HEK293T (cell line): ENCODE measurements around the gene B4GALT7.

Source experiments
- CTCF ChIA-PET: fragments of 350-600 bp; formaldehyde crosslinking; extraction: SDS; loops from one replicate; lab custom pipeline; 2021; ENCODE audit warnings: antibody characterized with exemption, inconsistent platforms; lab: Yijun Ruan, JAX
- POLR2A ChIA-PET: fragments of 350-600 bp; formaldehyde crosslinking; extraction: SDS; loops from one replicate; lab custom pipeline; 2020; ENCODE audit warnings: antibody characterized with exemption, inconsistent platforms; lab: Yijun Ruan, JAX
- DNase-seq: peaks from one replicate; pipeline ENCODE4 v3.0.0; 2012; ENCODE audit warnings: mixed read lengths; ENCODE audit errors: extremely low spot score
- ARNT ChIP-seq: fragments of 450-650 bp; IDR thresholded peaks from 2 replicates; pipeline ENCODE4 v1.6.1; 2017; ENCODE audit warnings: mild to moderate bottlenecking
- BHLHE40 ChIP-seq: fragments of 450-650 bp; IDR thresholded peaks from 2 replicates; pipeline ENCODE4 v1.6.1; 2016; ENCODE audit warnings: mild to moderate bottlenecking, moderate library complexity, borderline replicate concordance
- CTBP1 ChIP-seq: fragments of 450-650 bp; IDR thresholded peaks from 2 replicates; pipeline ENCODE4 v1.6.1; 2016; ENCODE audit warnings: borderline replicate concordance
- ELF4 ChIP-seq: fragments of 450-650 bp; IDR thresholded peaks from 2 replicates; pipeline ENCODE4 v1.6.1; 2017; ENCODE audit warnings: antibody characterized with exemption
- FOXA1 ChIP-seq: fragments of 450-650 bp; IDR thresholded peaks from 2 replicates; pipeline ENCODE4 v1.6.1; 2016; ENCODE audit warnings: mild to moderate bottlenecking
- FOXK2 ChIP-seq: fragments of 450-650 bp; IDR thresholded peaks from 2 replicates; pipeline ENCODE4 v1.6.1; 2016; ENCODE audit warnings: mild to moderate bottlenecking
- FOXM1 ChIP-seq: fragments of 450-650 bp; IDR thresholded peaks from 2 replicates; pipeline ENCODE4 v1.6.1; 2017; ENCODE audit warnings: mild to moderate bottlenecking, borderline replicate concordance
- HDGF ChIP-seq: fragments of 450-650 bp; IDR thresholded peaks from 2 replicates; pipeline ENCODE4 v1.6.1; 2017; ENCODE audit warnings: antibody characterized with exemption, borderline replicate concordance
- L3MBTL2 ChIP-seq: fragments of 450-650 bp; conservative IDR thresholded peaks from 2 replicates; pipeline ENCODE4 v1.6.1; 2016; ENCODE audit warnings: mild to moderate bottlenecking
- LEF1 ChIP-seq: fragments of 450-650 bp; IDR thresholded peaks from 2 replicates; pipeline ENCODE4 v1.6.1; 2017; ENCODE audit warnings: mild to moderate bottlenecking, borderline replicate concordance
- NFRKB ChIP-seq: fragments of 450-650 bp; IDR thresholded peaks from 2 replicates; pipeline ENCODE4 v1.6.1; 2016; ENCODE audit warnings: mild to moderate bottlenecking, moderate library complexity
- PKNOX1 ChIP-seq: fragments of 450-650 bp; IDR thresholded peaks from 2 replicates; pipeline ENCODE4 v1.6.1; 2016
- SP1 ChIP-seq: fragments of 450-650 bp; IDR thresholded peaks from 2 replicates; pipeline ENCODE4 v1.6.1; 2017
- SUZ12 ChIP-seq: fragments of 450-650 bp; IDR thresholded peaks from 2 replicates; pipeline ENCODE4 v1.6.1; 2016; ENCODE audit warnings: mild to moderate bottlenecking
- TARDBP ChIP-seq: fragments of 450-650 bp; IDR thresholded peaks from 2 replicates; pipeline ENCODE4 v1.6.1; 2016
- ZNF384 ChIP-seq: fragments of 450-650 bp; IDR thresholded peaks from 2 replicates; pipeline ENCODE4 v1.6.1; 2016

B4GALT7 gene

GRCh38 chr5:177601126-177601525 is 1.2 kb downstream of the B4GALT7 start:
- no peak for DNase-seq
- no peak for TF ChIP-seq FOXK2
- TF ChIP-seq NFRKB: no peak
- no peak for TF ChIP-seq TARDBP
- no peak for TF ChIP-seq FOXA1
- TF ChIP-seq L3MBTL2: no peak
- no peak for TF ChIP-seq HDGF
- no peak for TF ChIP-seq PKNOX1
- TF ChIP-seq CTBP1: no peak
- TF ChIP-seq SP1: no peak
- no peak for TF ChIP-seq LEF1
- no peak for TF ChIP-seq FOXM1
- POLR2A ChIA-PET: interaction anchor here (1.6 kb wide), 1 partner anchor 9 kb away, joined by 5 read pairs; the partner anchor contains the start of gene TMED9
- CTCF ChIA-PET: no interaction called here

- ChIA-PET POLR2A (interaction anchor here (1.6 kb wide), 1 partner anchor 10 kb away, joined by 5 read pairs; the partner anchor contains the start of gene TMED9), CTCF (no interaction called here)
- no peak for DNase-seq
- TF ChIP-seq PKNOX1 (peak; percentile 22; the same call in 1 of the 2 replicates), TARDBP (no peak)
Observed at GRCh38 chr5:177601577-177602457, 1.9 kb downstream of the B4GALT7 start.

DNA sequence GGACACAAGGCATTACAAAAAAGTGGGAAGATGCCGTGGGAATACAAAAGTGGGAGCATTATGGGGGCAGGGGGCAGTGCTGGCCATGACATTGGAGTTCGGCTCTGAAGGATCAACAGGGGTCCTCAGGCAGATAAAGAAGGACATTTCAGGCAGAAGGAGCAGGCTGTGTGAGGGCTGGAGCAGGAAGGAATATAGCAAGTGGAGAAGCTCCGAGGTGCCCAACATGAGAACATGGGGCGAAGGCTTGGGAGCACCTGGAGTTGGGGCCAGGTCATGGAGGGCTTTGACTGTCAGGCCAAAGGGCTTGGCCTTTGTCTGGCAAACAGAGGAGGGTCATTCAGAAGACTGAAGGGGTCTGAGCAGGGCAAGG is 2.5 kb downstream of the B4GALT7 start:
- POLR2A ChIA-PET: no interaction called here
- TF ChIP-seq ELF4: no peak
- TF ChIP-seq SP1: no peak
- TF ChIP-seq FOXM1: no peak
- TF ChIP-seq NFRKB: no peak
- no peak for TF ChIP-seq ARNT
- no peak for TF ChIP-seq ZNF384
- no peak for TF ChIP-seq HDGF
- TF ChIP-seq CTBP1: no peak
- CTCF ChIA-PET: interaction anchor here (0.6 kb wide), 1 partner anchor 26 kb away, joined by 3 read pairs; no protein-coding TSS in a partner anchor
- no peak for DNase-seq

- TF ChIP-seq HDGF: no peak
- no peak for DNase-seq
- POLR2A ChIA-PET: no interaction called here
- CTCF ChIA-PET: no interaction called here
Observed at GRCh38 chr5:177603631-177604030, 3.7 kb downstream of the B4GALT7 start.

- ChIA-PET POLR2A (no interaction called here), CTCF (no interaction called here)
- no peak for DNase-seq
- TF ChIP-seq BHLHE40: no peak
- TF ChIP-seq SP1: no peak
- TF ChIP-seq TARDBP: no peak
- TF ChIP-seq SUZ12: no peak
Observed at GRCh38 chr5:177604116-177604521, 4.2 kb downstream of the B4GALT7 start.

DNA sequence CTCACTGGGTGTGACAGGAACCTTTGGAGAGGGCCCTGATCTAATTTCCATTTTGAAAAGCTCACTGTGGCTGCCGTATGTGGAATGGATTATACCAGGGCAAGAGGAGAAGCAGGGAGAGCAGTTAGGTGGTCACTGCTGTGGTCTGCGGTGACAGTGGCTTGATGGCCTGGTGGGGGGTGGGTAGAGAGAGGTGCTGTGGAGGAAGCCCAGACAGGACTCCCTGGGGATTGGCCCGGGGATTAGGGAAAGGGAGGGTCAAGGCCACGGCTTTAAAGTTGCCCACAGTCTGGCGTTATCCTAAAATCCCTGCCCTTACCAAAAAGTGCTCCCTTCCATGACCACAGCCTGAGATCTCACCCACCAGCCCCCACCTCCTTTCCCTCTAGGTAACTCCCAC is 4.7 kb downstream of the B4GALT7 start:
- no peak for DNase-seq
- POLR2A ChIA-PET: interaction anchor here (1.4 kb wide), 1 partner anchor 12 kb away, joined by 6 read pairs; the partner anchor contains the start of gene TMED9
- CTCF ChIA-PET: no interaction called here
- TF ChIP-seq TARDBP: no peak
- TF ChIP-seq SUZ12: no peak
- no peak for TF ChIP-seq HDGF

GRCh38 chr5:177605078-177605477 is 5.1 kb downstream of the B4GALT7 start:
- TF ChIP-seq LEF1: no peak
- no peak for TF ChIP-seq ARNT
- no peak for TF ChIP-seq PKNOX1
- no peak for TF ChIP-seq TARDBP
- no peak for TF ChIP-seq ZNF384
- no peak for TF ChIP-seq BHLHE40
- no peak for TF ChIP-seq FOXA1
- no peak for TF ChIP-seq NFRKB
- no peak for TF ChIP-seq ELF4
- TF ChIP-seq L3MBTL2: no peak
- DNase-seq: no peak
- CTCF ChIA-PET: no interaction called here

More at GRCh38 chr5:177605078-177605477, 5.1 kb downstream of the B4GALT7 start:
- POLR2A ChIA-PET: interaction anchor here (1.4 kb wide), 1 partner anchor 13 kb away, joined by 6 read pairs; the partner anchor contains the start of gene TMED9
